OCI-LY3 (cell line): ENCODE measurements around the gene COL9A2.

Experiments used
- H2AFZ ChIP-seq: fragments of 200-600, 300-600 bp; shearing (Covaris generic); 2 replicates; pipeline ENCODE4 v1.6.0; 2014; ENCODE audit warnings: antibody characterized with exemption, low read depth, low read length
- H3K27ac ChIP-seq: fragments of 200-600, 300-600 bp; sonication (generic); 2 replicates; pipeline ENCODE4 v1.5.1; 2014; ENCODE audit warnings: mild to moderate bottlenecking, low read length, moderate library complexity, mixed read lengths
- H3K27me3 ChIP-seq: fragments of 200-600, 300-600 bp; sonication (generic); 2 replicates; pipeline ENCODE4 v1.6.1; 2014; ENCODE audit warnings: low read depth, low read length, mixed read lengths
- H3K36me3 ChIP-seq: fragments of 200-600, 300-600 bp; sonication (generic); replicated peaks from 2 replicates; pipeline ENCODE3; 2014; ENCODE audit warnings: low read depth, low read length, mixed read lengths
- H3K4me1 ChIP-seq: fragments of 300-600, 200-600 bp; sonication (generic); 2 replicates; pipeline ENCODE4 v1.6.1; 2014; ENCODE audit warnings: low read length, mixed read lengths
- H3K4me2 ChIP-seq: fragments of 200-600, 300-600 bp; sonication (generic); 2 replicates; pipeline ENCODE4 v1.6.1; 2014; ENCODE audit warnings: low read length, mixed read lengths
- H3K4me3 ChIP-seq: fragments of 300-600, 200-600 bp; sonication (generic); 2 replicates; pipeline ENCODE4 v1.5.1; 2014; ENCODE audit warnings: antibody characterized with exemption, mild to moderate bottlenecking, low read length, moderate library complexity
- H3K79me2 ChIP-seq: fragments of 300-600, 200-600 bp; shearing (Covaris generic); 2 replicates; pipeline ENCODE4 v1.6.1; 2014; ENCODE audit warnings: mild to moderate bottlenecking, low read length, mixed read lengths
- H3K9ac ChIP-seq: fragments of 300-600, 200-600 bp; shearing (Covaris generic); 2 replicates; pipeline ENCODE4 v1.6.0; 2014; ENCODE audit warnings: mild to moderate bottlenecking, low read length, moderate library complexity
- H3K9me3 ChIP-seq: fragments of 200-600, 300-600 bp; shearing (Covaris generic); 2 replicates; pipeline ENCODE4 v1.6.1; 2014; ENCODE audit warnings: low read length, mixed read lengths; ENCODE audit not compliant: insufficient read depth
- H4K20me1 ChIP-seq: fragments of 200-600, 300-600 bp; sonication (generic); 2 replicates; pipeline ENCODE4 v1.6.1; 2016; ENCODE audit warnings: low read length, mixed read lengths; ENCODE audit not compliant: insufficient read depth
- EZH2phosphoT487 ChIP-seq: fragments of 200-600 bp; shearing (Covaris generic); IDR thresholded peaks from 2 replicates; pipeline ENCODE4 v1.6.1; 2018; ENCODE audit warnings: antibody characterized with exemption, mixed run types, low read depth
- TF ChIP-seq, protein P1 (sequence below): fragments of 200-600, 300-600 bp; sonication (generic); IDR thresholded peaks from 2 replicates; pipeline ENCODE4 v1.5.1; 2014; ENCODE audit warnings: antibody characterized with exemption, low read length, low read depth

Gene COL9A2

DNA sequence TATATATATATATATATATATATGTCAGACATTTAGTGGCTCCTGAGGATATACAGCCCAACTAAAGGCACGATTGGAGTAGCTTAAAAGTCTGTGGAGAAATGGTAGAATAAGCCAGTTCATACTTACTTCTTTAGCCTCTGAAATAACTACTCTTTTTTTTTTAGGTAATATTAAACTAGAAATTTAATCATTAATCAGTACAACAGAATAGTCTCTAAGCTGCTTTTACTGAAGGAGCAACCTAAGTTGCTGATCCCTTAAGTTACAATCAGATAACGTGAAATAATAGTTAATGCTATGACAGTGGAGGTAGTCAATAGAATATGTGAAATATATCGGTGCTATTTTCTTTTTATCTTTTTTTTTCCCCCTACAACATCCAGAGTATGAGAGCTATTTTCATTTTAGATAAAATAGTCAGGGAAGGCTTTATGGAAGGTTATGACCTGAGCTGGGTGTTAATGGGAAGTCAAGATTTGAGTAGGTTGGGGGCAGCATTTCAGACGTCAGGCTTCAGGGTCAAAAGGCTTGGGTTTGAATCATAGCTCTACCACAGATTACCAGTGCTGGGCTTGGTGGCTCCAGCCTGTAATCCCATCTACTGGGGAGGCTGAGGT is 43.4 kb downstream of the COL9A2 start:
- Histone ChIP-seq H3K4me2 (no peak overlapping the region), H3K36me3 (peaks cover 23% of the 10 kb centered on the region), H3K9me3 (no peaks in the 10 kb centered on the region), H3K79me2 (no peaks in the 10 kb centered on the region), H3K9ac (no peak overlapping the region), H3K27me3 (no peaks in the 10 kb centered on the region), H3K27ac (no peak overlapping the region), H3K4me1 (peaks cover 21% of the 10 kb centered on the region), H4K20me1 (no peaks in the 10 kb centered on the region), H2AFZ (no peak overlapping the region), H3K4me3 (no peak overlapping the region)
- TF ChIP-seq, protein P1, sequence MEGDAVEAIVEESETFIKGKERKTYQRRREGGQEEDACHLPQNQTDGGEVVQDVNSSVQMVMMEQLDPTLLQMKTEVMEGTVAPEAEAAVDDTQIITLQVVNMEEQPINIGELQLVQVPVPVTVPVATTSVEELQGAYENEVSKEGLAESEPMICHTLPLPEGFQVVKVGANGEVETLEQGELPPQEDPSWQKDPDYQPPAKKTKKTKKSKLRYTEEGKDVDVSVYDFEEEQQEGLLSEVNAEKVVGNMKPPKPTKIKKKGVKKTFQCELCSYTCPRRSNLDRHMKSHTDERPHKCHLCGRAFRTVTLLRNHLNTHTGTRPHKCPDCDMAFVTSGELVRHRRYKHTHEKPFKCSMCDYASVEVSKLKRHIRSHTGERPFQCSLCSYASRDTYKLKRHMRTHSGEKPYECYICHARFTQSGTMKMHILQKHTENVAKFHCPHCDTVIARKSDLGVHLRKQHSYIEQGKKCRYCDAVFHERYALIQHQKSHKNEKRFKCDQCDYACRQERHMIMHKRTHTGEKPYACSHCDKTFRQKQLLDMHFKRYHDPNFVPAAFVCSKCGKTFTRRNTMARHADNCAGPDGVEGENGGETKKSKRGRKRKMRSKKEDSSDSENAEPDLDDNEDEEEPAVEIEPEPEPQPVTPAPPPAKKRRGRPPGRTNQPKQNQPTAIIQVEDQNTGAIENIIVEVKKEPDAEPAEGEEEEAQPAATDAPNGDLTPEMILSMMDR: no peak
- TF ChIP-seq EZH2phosphoT487: no peak

DNA sequence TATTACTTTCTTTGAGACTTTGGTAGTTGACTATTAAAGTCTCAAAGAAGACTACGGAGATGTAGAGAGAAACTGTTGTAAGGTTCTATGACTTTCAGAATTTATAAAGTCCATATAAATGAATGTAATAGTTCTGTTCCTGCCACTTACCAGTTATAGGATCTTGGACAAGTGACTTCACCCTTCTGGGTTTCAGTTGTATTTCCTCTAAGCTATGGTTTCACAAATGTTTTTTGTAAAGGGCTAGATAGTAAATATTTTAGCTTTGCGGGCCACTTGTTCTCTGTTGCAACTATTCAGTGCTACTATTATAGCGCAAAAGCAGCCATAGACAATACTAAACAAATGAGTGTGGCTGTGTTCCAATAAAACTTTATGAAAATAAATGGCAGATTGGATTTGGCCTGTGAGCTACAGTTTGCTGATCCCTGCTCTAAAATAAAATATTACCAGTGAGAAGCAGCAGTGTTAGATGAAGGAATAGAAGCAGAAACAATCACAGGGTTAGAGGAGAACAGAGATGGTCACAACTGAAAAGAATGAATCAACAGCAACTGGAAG is 44.4 kb downstream of the COL9A2 start:
- H3K9me3 ChIP-seq: no peaks in the 10 kb centered on the region
- no peak overlapping the region for H3K4me3 ChIP-seq
- H4K20me1 ChIP-seq: no peaks in the 10 kb centered on the region
- no peak overlapping the region for H2AFZ ChIP-seq
- peak overlapping the region; percentile 59 for H3K4me2 ChIP-seq
- H3K4me1 ChIP-seq: peaks cover 21% of the 10 kb centered on the region
- H3K79me2 ChIP-seq: no peaks in the 10 kb centered on the region
- no peak overlapping the region for H3K9ac ChIP-seq
- TF ChIP-seq, protein P1: no peak
- no peak for TF ChIP-seq EZH2phosphoT487
- no peaks in the 10 kb centered on the region for H3K27me3 ChIP-seq
- peaks cover 26% of the 10 kb centered on the region for H3K36me3 ChIP-seq
- peak overlapping the region; percentile 51 for H3K27ac ChIP-seq

GRCh38 chr1:40270152-40270834 is 46.8 kb downstream of the COL9A2 start:
- Histone ChIP-seq H3K36me3 (peaks cover 28% of the 10 kb centered on the region), H3K9me3 (no peaks in the 10 kb centered on the region), H3K9ac (no peak overlapping the region), H3K27ac (peak overlapping the region; percentile 44; the same call in 1 of the 2 replicates), H3K4me2 (no peak overlapping the region), H3K27me3 (no peaks in the 10 kb centered on the region), H3K4me3 (no peak overlapping the region), H4K20me1 (no peaks in the 10 kb centered on the region), H3K79me2 (peaks cover 7% of the 10 kb centered on the region; the same call in 1 of the 2 replicates), H2AFZ (no peak overlapping the region), H3K4me1 (peaks cover 21% of the 10 kb centered on the region)
- TF ChIP-seq EZH2phosphoT487: no peak
- TF ChIP-seq, protein P1: no peak

DNA sequence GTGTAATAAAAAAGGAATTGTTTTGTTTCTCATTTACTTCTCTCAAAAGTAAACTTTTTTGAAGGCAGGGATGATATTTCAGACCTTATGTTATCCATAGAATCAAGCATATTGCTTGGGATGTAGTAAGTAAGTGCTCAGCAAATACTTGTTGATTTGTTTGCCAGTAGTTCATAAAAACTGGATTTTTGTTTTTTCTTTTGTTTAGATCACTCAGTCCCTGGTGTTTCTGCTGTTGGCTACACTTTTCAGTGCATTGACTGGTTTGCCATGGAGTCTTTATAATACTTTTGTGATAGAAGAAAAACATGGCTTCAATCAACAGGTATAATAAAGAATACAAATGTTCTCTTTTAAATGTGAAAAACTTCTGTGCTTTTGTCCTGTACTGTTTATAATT is 48.9 kb downstream of the COL9A2 start:
- Histone ChIP-seq H3K9me3 (no peaks in the 10 kb centered on the region), H2AFZ (no peak overlapping the region), H3K4me3 (no peak overlapping the region), H4K20me1 (no peaks in the 10 kb centered on the region), H3K79me2 (peaks cover 13% of the 10 kb centered on the region), H3K9ac (no peak overlapping the region), H3K36me3 (peaks cover 21% of the 10 kb centered on the region), H3K4me1 (peaks cover 21% of the 10 kb centered on the region), H3K27ac (no peak overlapping the region), H3K27me3 (no peaks in the 10 kb centered on the region), H3K4me2 (no peak overlapping the region)
- TF ChIP-seq, protein P1: no peak
- TF ChIP-seq EZH2phosphoT487: no peak
